Mucosa of rectum (tissue), 2 donors: Measurements from ENCODE around the gene SLC26A5.
A peak's percentile ranks its signal among the peaks of the same experiment; 100 is the strongest.

Experiments used
- H3K27ac ChIP-seq, 2 donors: one replicate each; pipeline ENCODE4 v1.7.0; 2013; ENCODE audit warnings: inconsistent platforms in 2 of 2, low read depth in 2 of 2, low read length in 2 of 2
- H3K27me3 ChIP-seq, 2 donors: one replicate each; pipeline ENCODE4 v1.7.0; 2013; ENCODE audit warnings: low read length in 2 of 2; ENCODE audit not compliant: control insufficient read depth in 2 of 2, insufficient read depth in 2 of 2
- H3K36me3 ChIP-seq, 2 donors: one replicate each; pipeline ENCODE4 v1.7.0; 2013; ENCODE audit warnings: low read length in 2 of 2; ENCODE audit not compliant: control insufficient read depth in 2 of 2, insufficient read depth in 2 of 2
- H3K4me1 ChIP-seq, 2 donors: one replicate each; pipeline ENCODE4 v1.7.0; 2013; ENCODE audit warnings: low read length in 2 of 2, mild to moderate bottlenecking in 1 of 2; ENCODE audit not compliant: control insufficient read depth in 2 of 2, insufficient read depth in 2 of 2
- H3K4me3 ChIP-seq, 2 donors: one replicate each; pipeline ENCODE4 v1.7.0; 2013; ENCODE audit warnings: low read length in 2 of 2
- H3K9ac ChIP-seq, 2 donors: one replicate each; pipeline ENCODE4 v1.7.0; 2013; ENCODE audit warnings: low read length in 2 of 2, low read depth in 1 of 2, mild to moderate bottlenecking in 1 of 2
- H3K9me3 ChIP-seq, 2 donors: one replicate each; pipeline ENCODE4 v1.7.0; 2013; ENCODE audit warnings: low read length in 2 of 2; ENCODE audit not compliant: control insufficient read depth in 2 of 2
- donor health status: healthy.
- donor health status: Normal muscosa, but diverticular disease.

The SLC26A5 gene

DNA sequence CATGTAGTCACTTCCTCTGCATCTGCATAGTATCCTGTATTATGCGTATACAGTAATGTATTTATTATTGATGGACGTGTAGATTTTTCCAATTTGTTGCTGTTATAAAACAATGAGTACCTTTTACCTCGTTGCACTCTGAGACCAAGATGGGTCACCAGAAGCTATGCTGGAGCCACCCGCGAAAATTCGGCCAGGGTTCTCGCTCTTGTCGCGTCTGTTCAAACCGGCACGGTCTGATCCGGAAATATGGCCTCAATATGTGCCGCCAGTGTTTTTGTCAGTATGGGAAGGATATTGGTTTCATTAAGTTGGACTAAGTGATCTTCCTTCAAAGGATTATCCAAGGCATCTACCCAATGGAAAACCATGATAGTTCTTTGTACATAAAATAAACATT lies 97.6 kb downstream of the SLC26A5 start:
- Histone ChIP-seq H3K4me3 (peak overlapping the region; percentile 99), H3K36me3 (peaks cover 6 to 12% of the 10 kb centered on the region in 2 donors), H3K27ac (no peak overlapping the region), H3K9me3 (no peaks in the 10 kb centered on the region), H3K27me3 (no peaks in the 10 kb centered on the region), H3K9ac (peak overlapping the region; percentile 41 to 88), H3K4me1 (peaks cover 15 to 27% of the 10 kb centered on the region in 2 donors)

DNA sequence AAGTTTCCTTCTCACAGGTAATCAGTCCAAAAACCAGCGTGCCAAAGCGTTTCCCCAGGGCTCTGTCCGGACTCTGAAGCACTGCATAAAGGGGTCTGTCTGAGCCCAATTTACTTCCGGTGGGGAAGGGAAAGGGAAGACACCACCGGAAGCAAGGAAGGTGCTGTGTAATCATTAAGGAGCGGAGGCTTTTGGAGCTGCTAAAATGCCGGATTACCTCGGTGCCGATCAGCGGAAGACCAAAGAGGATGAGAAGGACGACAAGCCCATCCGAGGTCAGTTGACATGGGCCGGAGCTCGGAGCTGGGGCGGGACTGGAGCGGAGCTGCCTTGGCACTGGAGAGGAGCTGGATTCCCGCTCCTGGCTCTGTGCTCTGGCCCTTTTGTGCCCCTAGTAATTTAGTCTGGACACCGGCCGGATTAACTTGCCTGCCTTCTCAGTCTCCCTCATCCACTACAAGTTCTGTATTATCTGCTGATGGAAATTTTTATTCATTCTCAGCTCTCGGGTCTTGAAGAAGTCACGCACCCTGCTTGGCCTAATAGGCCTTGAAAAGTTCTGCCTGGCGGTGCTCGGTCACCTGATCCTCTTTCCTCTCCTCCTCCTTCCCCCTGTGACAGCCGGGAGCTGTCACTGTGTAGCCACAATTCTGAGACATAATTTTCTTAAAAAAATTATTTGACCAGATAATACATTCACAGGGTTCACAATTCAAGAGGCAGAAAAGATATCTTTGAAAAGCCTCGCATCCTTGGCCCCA lies 98.3 kb downstream of the SLC26A5 start, which contains the start of gene PSMC2:
PSMC2 (plus strand) TSS at position 137 of the 761 bp plus-strand sequence; CDS start at position 206, 69 bp downstream.
- Histone ChIP-seq H3K4me1 (peaks cover 18 to 30% of the 10 kb centered on the region in 2 donors), H3K36me3 (peaks cover 5 to 11% of the 10 kb centered on the region in 2 donors), H3K27ac (peak within 1 kb of the TSS; percentile 83 to 90), H3K9me3 (no peaks in the 10 kb centered on the region), H3K4me3 (peak within 1 kb of the TSS; percentile 99), H3K27me3 (no peaks in the 10 kb centered on the region), H3K9ac (peak within 1 kb of the TSS; percentile 88 to 94)

DNA sequence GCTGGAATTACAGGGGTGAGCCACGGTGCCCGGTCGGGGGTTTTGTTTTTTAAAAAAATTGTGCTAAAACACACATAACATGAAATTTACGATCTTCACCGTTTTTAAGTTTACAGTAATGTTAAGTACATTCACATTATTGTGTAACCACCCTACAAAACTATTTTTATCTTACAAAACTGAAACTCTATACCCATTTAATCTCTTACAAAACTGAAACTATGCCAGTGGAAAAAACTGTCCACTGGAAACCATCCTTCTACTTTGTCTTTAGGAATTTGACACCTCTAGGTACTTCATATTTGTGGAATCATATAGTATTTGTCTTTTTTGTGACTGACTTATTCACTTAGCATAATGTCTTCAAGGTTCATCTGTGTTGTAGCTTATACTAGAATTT lies 99.6 kb downstream of the SLC26A5 start:
- peaks cover 18 to 30% of the 10 kb centered on the region in 2 donors for H3K4me1 ChIP-seq
- H3K27me3 ChIP-seq: no peaks in the 10 kb centered on the region
- H3K4me3 ChIP-seq: no peak overlapping the region
- H3K9ac ChIP-seq: no peak overlapping the region
- H3K27ac ChIP-seq: no peak overlapping the region
- peaks cover 4 to 12% of the 10 kb centered on the region in 2 donors for H3K36me3 ChIP-seq
- H3K9me3 ChIP-seq: no peaks in the 10 kb centered on the region

DNA sequence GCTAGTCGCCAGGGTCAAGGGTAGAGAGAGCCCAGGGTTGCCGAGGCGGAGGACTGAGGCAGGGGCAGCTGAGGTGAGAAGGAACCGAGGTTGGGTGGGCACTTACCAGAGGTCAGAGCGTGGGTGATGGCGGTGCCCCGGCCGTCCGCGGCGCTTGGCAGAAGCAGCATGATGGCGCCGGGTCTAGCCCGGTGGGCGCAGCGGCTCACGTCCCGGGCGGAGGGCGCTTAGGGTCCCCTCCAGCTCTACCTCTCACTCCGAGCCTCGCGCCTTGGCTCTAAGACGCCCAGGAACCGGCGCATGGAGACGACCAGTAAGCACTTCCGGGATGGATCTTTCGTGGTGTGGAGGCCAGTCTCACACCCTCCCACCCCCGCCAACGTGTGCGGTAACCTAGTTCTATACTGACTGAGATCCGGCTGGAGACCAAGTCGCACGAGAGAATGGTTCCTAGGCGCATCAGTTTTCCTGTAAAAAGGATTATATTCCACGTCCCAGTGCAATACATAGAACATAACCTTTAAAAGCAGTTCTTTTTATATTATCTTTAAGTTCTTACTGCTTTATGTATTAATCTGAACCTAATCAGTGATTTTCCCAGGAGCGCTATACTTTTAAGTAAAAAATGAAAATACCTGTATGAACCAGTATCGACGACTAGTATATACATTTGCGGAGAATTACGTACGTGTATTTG lies 101.4 kb downstream of the SLC26A5 start, which contains the start of gene DNAJC2:
DNAJC2 (minus strand) TSS at position 315 of the 697 bp plus-strand sequence; CDS start at position 170, 145 bp downstream.
- H3K4me1 ChIP-seq: peaks cover 18 to 30% of the 10 kb centered on the region in 2 donors
- peak within 1 kb of the TSS; percentile 72 to 82 for H3K27ac ChIP-seq
- no peaks in the 10 kb centered on the region for H3K9me3 ChIP-seq
- no peaks in the 10 kb centered on the region for H3K27me3 ChIP-seq
- H3K9ac ChIP-seq: peak within 1 kb of the TSS; percentile 87 to 97
- H3K4me3 ChIP-seq: peak within 1 kb of the TSS; percentile 94 to 99
- H3K36me3 ChIP-seq: peaks cover 16 to 18% of the 10 kb centered on the region in 2 donors

DNA sequence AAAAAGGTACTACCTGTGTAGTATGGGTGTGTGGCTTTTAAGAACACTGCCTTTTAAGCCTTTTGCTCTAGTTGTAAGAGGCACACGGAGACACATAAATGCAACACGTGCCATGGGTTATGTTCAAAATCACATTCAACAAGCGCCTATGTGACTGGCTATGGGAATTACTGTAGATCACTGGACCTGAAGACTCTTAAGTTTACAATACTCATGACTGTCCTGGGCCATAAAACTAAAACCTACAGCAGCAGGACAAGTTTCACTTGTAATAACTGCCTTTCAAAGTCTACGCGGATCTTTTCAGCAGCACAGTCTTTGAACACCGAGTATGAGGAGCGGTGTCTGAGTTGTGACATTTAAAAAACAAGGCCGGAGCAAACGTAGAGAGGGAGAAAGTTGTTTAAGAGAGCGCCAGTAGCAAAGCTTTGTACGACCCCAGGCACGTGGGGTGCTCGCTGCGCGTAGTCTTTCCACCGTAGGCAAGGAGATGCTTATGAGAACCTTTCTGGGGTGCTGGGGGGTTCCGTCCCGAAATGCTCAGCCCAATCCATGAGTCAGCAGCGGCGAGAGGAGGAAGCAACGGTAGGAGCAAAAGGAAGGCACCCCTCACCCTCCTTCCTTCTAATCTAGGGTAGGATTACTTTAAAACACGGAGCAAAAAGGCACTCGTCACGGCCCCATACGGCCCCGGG lies 102.1 kb downstream of the SLC26A5 start:
- Histone ChIP-seq H3K9me3 (no peaks in the 10 kb centered on the region), H3K27me3 (no peaks in the 10 kb centered on the region), H3K36me3 (peaks cover 14 to 21% of the 10 kb centered on the region in 2 donors), H3K4me1 (peaks cover 18 to 28% of the 10 kb centered on the region in 2 donors), H3K4me3 (peak overlapping the region; percentile 94 to 99), H3K9ac (peak overlapping the region; percentile 87 to 97), H3K27ac (peak overlapping the region; percentile 72 to 82)

DNA sequence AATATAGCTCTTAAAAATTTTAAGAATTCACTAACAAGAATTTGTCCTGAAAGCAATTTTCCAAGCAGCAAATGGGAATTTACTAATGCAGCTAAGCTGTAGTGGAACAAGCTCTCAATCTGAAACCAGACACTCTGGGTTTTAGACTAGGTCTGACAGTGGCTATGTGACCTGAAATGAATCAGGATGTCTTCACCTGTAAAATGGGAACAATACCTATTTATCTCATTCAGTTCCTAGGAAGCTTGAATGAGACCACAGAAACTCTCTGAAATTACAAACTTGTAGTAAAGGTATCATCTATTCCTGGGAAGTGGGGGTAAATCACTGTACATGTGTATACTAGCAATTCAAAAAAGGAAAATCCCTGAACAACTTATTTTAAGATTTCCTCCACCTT lies 102.7 kb downstream of the SLC26A5 start:
- no peak overlapping the region for H3K27ac ChIP-seq

DNA sequence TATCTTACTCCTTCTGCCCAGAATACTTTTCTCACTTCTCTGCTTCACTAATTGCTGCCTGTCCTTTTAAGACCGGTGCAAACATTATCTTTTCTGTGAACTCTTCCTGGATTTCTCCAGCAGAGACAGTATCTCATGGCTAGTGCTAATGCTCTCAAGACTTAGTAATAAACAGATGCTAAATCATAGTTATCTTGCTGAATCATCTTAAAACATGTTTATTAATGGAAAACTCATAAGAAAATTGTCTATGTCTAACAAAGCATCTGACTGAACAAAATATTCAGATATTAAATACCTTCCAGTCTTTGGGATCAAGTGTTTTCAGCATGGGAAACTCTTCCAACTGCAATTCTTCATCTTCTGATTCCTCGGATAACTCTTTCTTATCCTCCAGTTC lies 104.5 kb downstream of the SLC26A5 start:
- Histone ChIP-seq H3K27ac (no peak overlapping the region), H3K27me3 (no peaks in the 10 kb centered on the region), H3K4me3 (no peak overlapping the region), H3K4me1 (peaks cover 11 to 12% of the 10 kb centered on the region in 2 donors), H3K36me3 (peaks cover 28 to 35% of the 10 kb centered on the region in 2 donors), H3K9me3 (no peaks in the 10 kb centered on the region), H3K9ac (no peak overlapping the region)

More for the DNA sequence above, 102.7 kb downstream of the SLC26A5 start:
- Histone ChIP-seq H3K9me3 (no peaks in the 10 kb centered on the region), H3K4me3 (peak overlapping the region; percentile 94 to 99), H3K36me3 (peaks cover 14 to 22% of the 10 kb centered on the region in 2 donors), H3K4me1 (peaks cover 16 to 23% of the 10 kb centered on the region in 2 donors), H3K27me3 (no peaks in the 10 kb centered on the region), H3K9ac (peak overlapping the region; percentile 87 to 97)

DNA sequence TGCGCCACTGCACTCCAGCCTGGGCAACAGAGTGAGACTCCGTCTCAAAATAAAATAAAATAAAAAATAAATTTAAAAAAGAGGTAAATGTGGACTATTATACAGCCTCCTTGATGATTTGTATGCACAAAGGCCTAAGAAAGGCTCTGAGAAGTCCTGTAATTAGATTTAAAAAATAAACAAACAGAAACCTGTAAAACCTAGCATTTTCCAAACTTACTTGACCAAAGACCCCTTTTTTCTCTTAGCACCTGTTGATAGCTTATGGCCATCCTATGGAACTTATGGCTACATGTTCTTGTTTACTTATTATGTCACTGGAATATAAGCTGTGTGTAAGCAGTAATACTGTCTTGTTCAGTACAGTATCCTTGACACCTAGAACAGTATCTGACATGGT lies 107.1 kb downstream of the SLC26A5 start:
- H3K27me3 ChIP-seq: no peaks in the 10 kb centered on the region
- no peak overlapping the region for H3K27ac ChIP-seq
- H3K9ac ChIP-seq: no peak overlapping the region
- peaks cover 36 to 41% of the 10 kb centered on the region in 2 donors for H3K36me3 ChIP-seq
- no peak overlapping the region for H3K4me3 ChIP-seq
- no peaks in the 10 kb centered on the region for H3K9me3 ChIP-seq
- peaks cover 7% of the 10 kb centered on the region in 2 donors for H3K4me1 ChIP-seq

DNA sequence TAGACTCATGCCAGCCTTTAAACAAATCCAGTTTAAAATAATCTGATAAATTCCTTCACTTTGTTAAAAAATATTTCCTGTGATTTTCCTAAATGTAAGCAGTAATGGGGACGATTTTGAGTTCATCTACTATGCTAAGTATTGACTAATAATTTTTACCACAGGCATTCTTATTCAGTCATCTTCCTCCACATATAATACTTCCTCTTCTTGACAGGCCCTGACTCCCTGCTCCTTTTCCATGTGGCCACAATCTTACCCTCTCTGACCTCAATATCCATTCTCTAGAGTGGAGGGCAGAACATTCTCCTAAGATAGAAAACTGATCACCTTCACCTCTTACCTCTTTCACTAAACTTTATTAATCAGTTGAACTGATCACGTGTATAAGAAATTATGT lies 109.2 kb downstream of the SLC26A5 start:
- Histone ChIP-seq H3K4me3 (no peak overlapping the region), H3K9me3 (no peaks in the 10 kb centered on the region), H3K36me3 (peaks cover 39 to 45% of the 10 kb centered on the region in 2 donors), H3K27ac (no peak overlapping the region), H3K4me1 (no peaks in the 10 kb centered on the region), H3K27me3 (no peaks in the 10 kb centered on the region), H3K9ac (no peak overlapping the region)
